Central memory CD8-positive, alpha-beta T cell (primary cell): ENCODE data around the gene TMEM200B.
A peak's percentile ranks its signal among the peaks of the same experiment; 100 is the strongest.
"Not testable (repeated sequence)": the region's sequence is repeated elsewhere in the genome, so short reads cannot be mapped to it uniquely, and the experiment has no call there.

ENCODE experiments used
- ATAC-seq: fragments of 150-1000 bp; cut with Tn5 transposase; replicated peaks from 2 replicates; pipeline ENCODE4 v1.10.0; 2022; ENCODE audit warnings: mild to moderate bottlenecking, moderate FRiP score, moderate number of reproducible peaks; ENCODE audit not compliant: poor library complexity, severe bottlenecking; ENCODE audit errors: extremely low read depth
- DNase-seq, 2 donors: peaks; one replicate each; pipeline ENCODE4 v3.0.0; 2021; ENCODE audit warnings: low spot score in 2 of 2
- H3K27ac Mint-ChIP-seq: one replicate; pipeline ENCODE4 v1.8.0; 2022; ENCODE audit warnings: low read depth, mild to moderate bottlenecking, moderate library complexity, mixed read lengths
- H3K27me3 Mint-ChIP-seq: one replicate; pipeline ENCODE4 v1.8.0; 2022; ENCODE audit warnings: mixed read lengths
- H3K36me3 Mint-ChIP-seq: one replicate; pipeline ENCODE4 v1.8.0; 2022; ENCODE audit warnings: mild to moderate bottlenecking, moderate library complexity, mixed read lengths; ENCODE audit not compliant: insufficient read depth
- H3K4me1 Mint-ChIP-seq: one replicate; pipeline ENCODE4 v1.8.0; 2022; ENCODE audit warnings: mixed read lengths
- H3K4me3 Mint-ChIP-seq: one replicate; pipeline ENCODE4 v1.8.0; 2022; ENCODE audit warnings: mild to moderate bottlenecking, moderate library complexity, mixed read lengths
- H3K9me3 Mint-ChIP-seq: one replicate; pipeline ENCODE4 v1.8.0; 2022; ENCODE audit warnings: mixed read lengths

Gene TMEM200B

DNA sequence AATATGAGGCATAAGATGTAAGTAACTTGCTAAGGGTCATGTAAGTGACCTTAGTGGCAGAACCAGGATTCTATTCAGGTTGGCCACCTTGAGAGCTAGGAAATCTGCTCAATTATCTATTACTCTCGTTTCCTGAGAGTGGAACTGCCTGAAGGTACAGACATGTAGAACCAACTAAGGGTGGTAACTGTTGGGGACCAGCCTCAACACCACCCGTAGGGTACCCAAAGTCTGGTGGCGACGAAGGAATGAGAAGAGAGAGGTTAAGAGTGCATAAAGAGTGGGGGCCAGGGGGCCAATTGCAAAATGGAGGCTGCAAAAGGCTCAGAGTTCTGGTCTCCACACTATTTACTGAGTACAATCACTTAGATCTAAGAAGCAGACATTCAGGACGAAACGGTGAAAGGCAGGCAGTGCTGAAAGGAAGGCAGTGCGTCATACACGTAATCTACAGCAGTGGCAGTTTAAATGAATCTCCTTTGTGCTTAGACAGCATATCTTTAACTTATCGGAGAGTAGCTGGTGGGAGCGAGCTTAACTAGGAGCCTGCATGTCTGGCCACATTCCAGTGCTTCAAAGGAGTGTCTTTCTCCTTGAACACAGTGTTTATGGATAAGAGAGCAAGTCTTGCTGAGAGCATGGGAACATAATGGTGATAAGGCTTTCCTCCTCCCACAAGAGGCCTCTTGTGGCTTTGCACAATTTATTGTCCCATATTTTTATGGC, 33.0 kb upstream of the TMEM200B start:
- Mint-ChIP-seq H3K9me3 (no peaks in the 10 kb centered on the region), H3K27me3 (no peaks in the 10 kb centered on the region), H3K4me3 (no peak overlapping the region), H3K4me1 (peaks cover 9% of the 10 kb centered on the region), H3K36me3 (peaks cover 76% of the 10 kb centered on the region), H3K27ac (no peak overlapping the region)
- DNase-seq (no peak), ATAC-seq (no peak)

DNA sequence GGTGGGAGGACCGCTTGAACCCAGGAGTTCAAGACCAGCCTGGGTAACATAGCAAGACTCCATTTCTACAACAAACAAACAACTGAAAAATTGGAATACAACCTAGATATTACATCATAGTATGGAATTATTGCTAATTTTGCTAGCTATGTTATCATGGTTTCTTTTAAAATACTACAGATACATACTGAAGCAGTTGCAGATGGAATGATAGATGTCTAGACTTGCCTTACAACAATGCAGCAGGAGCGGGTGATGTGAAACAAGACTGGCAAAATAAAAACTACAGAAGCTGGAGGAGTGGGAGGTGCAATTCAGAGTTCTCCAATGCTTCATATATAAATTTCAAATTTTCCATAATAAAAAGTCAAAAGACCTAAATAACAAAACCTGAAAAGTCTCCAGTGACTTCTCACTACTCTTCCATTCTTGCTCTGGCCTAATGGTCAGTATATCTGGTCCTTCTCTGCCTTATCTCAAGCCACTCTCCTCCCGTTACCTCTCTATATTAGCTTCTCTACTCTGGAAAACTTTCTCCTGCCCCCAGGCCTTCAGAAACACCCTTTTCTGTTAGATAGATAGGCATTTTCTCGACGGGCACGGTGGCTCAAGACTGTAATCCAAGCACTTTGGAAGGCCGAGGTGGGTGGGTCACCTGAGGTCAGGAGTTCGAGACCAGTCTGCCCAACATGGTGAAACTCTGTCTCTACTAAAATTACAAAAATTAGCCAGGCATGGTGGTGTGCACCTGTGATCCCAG, 28.5 kb upstream of the TMEM200B start:
- no peak overlapping the region for H3K4me3 Mint-ChIP-seq
- H3K4me1 Mint-ChIP-seq, result peaks cover 27% of the 10 kb centered on the region
- no peaks in the 10 kb centered on the region for H3K27me3 Mint-ChIP-seq
- ATAC-seq (no peak), DNase-seq (no peak)
- H3K36me3 Mint-ChIP-seq, result peaks cover 92% of the 10 kb centered on the region
- no peaks in the 10 kb centered on the region for H3K9me3 Mint-ChIP-seq
- H3K27ac Mint-ChIP-seq, result no peak overlapping the region

DNA sequence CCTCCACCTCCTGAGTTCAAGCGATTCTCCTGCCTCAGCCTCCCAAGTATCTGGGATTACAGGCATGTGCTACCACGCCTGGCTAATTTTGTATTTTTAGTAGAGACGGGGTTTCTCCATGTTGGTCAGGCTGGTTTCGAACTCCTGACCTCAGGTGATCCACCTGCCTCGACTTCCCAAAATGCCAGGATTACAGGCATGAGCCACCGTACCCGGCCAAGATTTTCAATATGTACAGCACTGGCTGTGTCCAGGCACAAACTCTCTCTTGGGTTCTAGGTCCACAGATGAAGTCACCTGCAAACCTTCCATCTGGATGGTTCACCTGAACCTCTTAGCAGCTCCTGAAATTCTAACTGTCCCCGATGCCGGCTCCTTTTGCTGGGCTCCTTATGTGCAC, 26.6 kb upstream of the TMEM200B start:
- not testable (repeated sequence) for H3K27me3 Mint-ChIP-seq

DNA sequence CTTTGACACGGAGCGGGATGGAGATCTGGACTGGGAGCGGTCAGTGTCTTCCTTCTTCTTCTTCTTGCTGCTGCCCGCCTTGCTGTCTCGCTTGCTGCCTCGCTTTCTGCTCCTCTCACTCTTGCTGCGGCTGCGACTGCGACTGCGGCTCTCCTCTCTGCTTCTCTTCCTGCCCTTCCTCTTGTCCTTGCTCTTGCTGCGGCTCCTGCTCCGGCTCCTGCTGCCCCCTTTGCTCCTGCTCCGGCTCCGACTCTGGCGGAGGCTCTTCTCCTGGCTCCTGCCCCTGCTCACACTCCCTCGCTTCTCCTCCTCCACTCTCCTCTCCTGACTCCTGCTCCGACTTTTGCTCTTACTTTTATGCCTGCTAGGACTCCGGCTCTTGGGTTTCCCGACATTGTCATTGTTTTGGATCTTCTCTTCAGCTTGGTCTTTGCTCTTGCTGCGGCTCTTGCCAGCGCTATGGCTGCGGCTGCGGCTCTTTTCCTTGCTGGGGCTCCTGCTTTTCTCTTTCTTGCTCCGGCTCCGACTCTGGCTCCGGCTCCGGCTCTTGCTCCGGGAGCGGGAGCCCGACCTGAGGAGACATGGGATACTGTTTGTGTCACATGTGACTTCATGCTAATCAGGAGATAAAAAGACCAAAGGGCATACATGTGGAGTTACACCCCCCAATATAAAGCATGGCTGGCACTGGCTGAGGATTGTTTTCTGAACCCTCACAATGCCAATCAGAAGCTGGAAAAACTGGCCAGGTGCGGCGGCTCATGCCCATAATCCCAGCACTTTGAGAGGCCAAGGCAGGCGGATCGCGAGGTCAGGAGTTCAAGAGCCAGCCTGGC, 25.2 kb upstream of the TMEM200B start:
- Mint-ChIP-seq H3K4me1 (peaks cover 27% of the 10 kb centered on the region), H3K27me3 (no peaks in the 10 kb centered on the region), H3K27ac (peak overlapping the region; percentile 62), H3K4me3 (no peak overlapping the region), H3K9me3 (no peaks in the 10 kb centered on the region), H3K36me3 (peaks cover 83% of the 10 kb centered on the region)
- ATAC-seq (no peak), DNase-seq (no peak)

More for the DNA sequence above, 26.6 kb upstream of the TMEM200B start:
- not testable (repeated sequence) for H3K27ac Mint-ChIP-seq, H3K4me3 Mint-ChIP-seq, H3K9me3 Mint-ChIP-seq, ATAC-seq, DNase-seq
- H3K36me3 Mint-ChIP-seq, result peaks cover 94% of the 10 kb centered on the region
- peaks cover 27% of the 10 kb centered on the region for H3K4me1 Mint-ChIP-seq

DNA sequence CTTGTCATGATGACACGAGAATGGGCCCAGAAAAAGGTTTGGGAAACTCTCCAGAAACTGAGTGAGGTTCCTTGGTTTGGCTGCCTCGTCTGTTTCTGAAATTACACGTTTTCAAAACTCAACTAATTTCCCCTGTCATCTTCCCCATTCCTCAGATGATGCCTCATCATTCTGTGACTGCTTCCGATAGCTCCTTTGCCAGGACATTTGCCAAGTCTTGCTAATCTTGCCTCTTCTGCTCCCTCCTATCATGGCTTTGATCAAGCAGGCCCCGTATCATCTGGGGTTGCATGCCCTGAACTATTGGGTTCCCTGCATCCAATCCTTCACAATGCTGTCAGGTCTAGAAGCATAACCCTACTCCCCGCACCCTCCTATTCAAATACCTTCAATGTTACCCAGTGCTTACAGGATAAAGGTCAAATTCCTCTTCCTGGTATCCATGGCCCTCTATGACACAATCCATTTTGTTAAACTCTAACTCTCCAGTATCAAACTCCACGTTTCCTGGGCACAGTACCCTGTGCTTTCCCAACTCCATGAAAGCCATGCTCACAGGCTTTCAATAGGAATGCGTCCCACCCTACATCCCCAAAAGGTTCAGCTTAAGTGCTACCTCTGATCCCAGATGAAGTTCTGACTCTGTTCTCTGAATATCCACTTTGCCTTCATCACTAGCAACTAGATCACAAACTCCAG, 22.2 kb upstream of the TMEM200B start:
- no peak overlapping the region for H3K27ac Mint-ChIP-seq
- H3K27me3 Mint-ChIP-seq, result no peaks in the 10 kb centered on the region
- H3K4me1 Mint-ChIP-seq, result peaks cover 12% of the 10 kb centered on the region
- H3K4me3 Mint-ChIP-seq, result no peak overlapping the region
- H3K9me3 Mint-ChIP-seq, result no peaks in the 10 kb centered on the region
- ATAC-seq (no peak), DNase-seq (no peak)
- peaks cover 54% of the 10 kb centered on the region for H3K36me3 Mint-ChIP-seq

DNA sequence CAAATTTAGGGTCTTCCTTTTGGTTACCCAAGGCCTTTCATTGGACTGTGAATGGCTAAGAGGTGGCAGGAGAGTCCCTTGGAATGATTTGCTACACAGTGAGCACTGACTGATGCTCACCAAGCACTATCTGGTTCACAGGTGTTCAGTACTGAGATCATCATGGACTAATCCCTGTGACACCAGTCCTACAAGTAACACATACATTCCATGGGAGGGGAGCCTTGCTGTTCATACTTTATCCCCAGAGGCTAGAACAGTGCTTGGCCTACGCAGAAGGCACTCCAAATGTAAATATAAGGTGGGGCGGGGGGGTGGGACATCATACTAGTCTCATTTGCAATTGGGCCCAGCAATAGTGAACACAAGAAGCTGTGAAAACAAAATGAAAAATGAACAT, 20.5 kb upstream of the TMEM200B start:
- ATAC-seq, result no peak
- no peaks in the 10 kb centered on the region for H3K9me3 Mint-ChIP-seq
- no peak overlapping the region for H3K4me3 Mint-ChIP-seq
- H3K4me1 Mint-ChIP-seq, result peaks cover 7% of the 10 kb centered on the region
- H3K27me3 Mint-ChIP-seq, result no peaks in the 10 kb centered on the region
- no peak for DNase-seq
- H3K27ac Mint-ChIP-seq, result no peak overlapping the region
- peaks cover 38% of the 10 kb centered on the region for H3K36me3 Mint-ChIP-seq

DNA sequence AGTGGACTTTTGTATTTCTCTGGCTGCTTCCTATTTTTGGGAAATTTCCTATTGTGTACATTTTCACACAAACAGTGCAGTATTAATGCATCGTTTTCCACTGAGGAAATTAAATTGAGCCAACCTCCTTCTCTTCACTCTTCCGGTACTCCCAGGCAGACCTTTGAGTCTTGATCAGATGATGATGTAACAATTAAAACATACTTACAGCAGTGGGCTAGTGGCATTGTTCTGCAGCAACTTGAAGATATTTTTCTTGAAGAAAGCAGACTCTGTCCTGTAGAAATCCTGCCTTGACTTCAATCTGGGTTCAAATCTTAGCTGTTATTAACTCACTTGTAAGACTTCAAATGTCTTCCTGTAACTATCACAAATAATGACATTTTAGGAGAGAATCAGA, 19.0 kb upstream of the TMEM200B start:
- no peak for ATAC-seq

DNA sequence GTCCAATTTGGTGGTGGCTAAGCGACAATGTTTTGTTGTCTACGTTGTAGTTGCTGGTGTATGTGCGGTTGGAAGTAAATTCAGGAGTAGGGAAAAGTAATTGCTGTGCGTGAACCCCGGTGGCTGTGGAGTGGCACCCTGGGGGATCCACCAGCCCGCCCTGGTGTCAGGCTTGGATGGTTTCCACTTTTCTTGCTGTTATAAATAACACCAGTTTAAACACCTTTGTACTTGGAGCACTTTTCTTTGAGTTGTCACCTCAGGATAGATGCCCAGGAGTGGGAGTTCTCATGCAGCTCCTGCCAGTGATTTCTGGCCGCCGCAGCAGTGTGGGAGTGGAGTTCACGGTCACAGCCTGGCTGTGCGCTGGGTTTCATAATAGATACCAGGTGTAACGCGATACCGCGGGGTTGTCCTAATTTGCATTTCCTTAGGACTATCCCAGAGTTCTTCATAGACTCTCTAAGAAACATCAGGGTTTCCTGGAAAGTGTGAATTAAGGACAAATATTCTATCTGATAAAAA, 12.8 kb upstream of the TMEM200B start:
- peaks cover 2% of the 10 kb centered on the region for H3K36me3 Mint-ChIP-seq
- H3K9me3 Mint-ChIP-seq, result no peaks in the 10 kb centered on the region
- ATAC-seq (no peak), DNase-seq (no peak)
- no peak overlapping the region for H3K27ac Mint-ChIP-seq
- H3K4me3 Mint-ChIP-seq, result no peak overlapping the region
- H3K4me1 Mint-ChIP-seq, result no peaks in the 10 kb centered on the region
- peaks cover 12% of the 10 kb centered on the region for H3K27me3 Mint-ChIP-seq

More for the DNA sequence above, 19.0 kb upstream of the TMEM200B start:
- Mint-ChIP-seq H3K27me3 (no peaks in the 10 kb centered on the region), H3K4me1 (no peaks in the 10 kb centered on the region), H3K9me3 (no peaks in the 10 kb centered on the region), H3K27ac (no peak overlapping the region), H3K36me3 (peaks cover 23% of the 10 kb centered on the region), H3K4me3 (no peak overlapping the region)
- no peak for DNase-seq

DNA sequence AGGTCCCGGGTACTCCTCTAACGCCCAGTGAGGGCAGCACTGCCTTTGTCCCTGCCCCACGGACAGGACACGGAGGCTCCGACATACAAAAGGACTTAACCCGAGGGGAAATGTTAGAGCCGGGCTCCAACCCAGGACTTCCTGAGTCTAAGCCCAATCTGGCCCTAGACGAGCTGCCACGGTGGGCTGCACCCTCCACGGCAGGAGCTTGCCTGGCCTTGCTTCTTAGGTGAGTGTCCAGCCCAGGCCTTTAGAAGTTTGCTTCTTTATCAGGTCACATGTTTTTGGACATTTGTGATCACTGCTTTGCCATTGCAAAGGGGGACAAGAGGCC, 11.0 kb upstream of the TMEM200B start:
- Mint-ChIP-seq H3K27me3 (peaks cover 20% of the 10 kb centered on the region), H3K9me3 (no peaks in the 10 kb centered on the region), H3K36me3 (peaks cover 2% of the 10 kb centered on the region), H3K4me1 (no peaks in the 10 kb centered on the region), H3K4me3 (no peak overlapping the region), H3K27ac (no peak overlapping the region)
- no peak for DNase-seq
- no peak for ATAC-seq

DNA sequence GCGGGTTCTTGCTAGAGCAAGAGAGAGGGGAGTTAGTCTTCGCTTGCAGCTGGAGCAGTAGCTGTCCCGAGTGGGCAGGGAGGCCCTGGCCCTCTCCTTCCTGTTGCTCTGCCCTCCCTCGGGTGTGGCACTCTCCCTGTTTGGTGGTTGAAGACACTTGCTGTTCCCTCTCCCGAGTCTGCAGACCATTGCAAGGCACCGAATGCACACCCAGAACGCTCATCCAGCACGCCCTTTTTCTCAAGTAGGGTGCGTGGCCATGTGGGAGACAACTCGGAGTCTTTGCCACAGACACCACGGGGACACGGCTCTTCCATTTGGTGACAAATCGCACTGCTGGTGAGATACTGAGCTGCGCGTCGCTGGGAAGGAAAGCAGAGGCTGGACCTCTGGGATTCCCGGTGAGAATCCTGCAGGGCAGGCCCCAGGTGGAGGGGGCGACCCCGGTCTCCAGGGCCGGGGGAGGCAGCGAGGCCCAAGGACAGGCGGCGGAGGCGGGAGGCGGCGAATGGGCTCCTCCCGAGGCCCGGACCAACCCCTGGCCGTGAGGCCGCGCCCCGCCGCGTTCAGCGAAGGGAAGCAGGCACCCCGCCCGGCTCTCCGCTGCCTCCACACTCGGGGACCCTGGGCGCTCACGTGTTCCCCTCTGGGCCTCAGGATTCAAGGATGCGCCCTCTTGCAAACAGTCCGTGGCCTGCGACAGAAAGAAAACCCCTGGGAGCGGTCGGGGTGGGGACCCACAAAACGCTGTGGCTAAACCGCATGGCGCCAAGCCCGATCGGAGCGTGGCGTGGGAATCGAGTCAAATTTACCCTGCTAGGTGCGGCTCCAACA, 10.4 kb upstream of the TMEM200B start:
- ATAC-seq, result no peak

DNA sequence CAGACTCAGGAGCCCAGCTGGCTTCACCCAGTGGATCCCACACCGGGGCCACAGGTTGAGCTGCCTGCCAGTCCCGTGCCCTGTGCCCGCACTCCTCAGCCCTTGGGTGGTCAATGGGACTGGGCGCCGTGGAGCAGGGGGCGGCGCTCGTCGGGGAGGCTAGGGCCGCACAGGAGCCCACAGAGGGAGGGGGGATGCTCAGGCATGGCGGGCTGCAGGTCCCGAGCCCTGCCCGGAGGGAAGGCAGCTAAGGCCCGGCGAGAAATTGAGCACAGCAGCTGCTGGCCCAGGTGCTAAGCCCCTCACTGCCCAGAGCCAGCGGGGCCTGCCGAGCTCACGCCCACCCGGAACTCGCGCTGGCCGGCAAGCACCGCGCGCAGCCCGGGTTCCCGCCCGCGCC, 7.4 kb upstream of the TMEM200B start:
- H3K27ac Mint-ChIP-seq, H3K4me3 Mint-ChIP-seq, DNase-seq, H3K4me1 Mint-ChIP-seq, ATAC-seq, H3K36me3 Mint-ChIP-seq, H3K9me3 Mint-ChIP-seq: not testable (repeated sequence)
- H3K27me3 Mint-ChIP-seq, result peaks cover 26% of the 10 kb centered on the region

More for the DNA sequence above, 10.4 kb upstream of the TMEM200B start:
- no peak for DNase-seq
- H3K36me3 Mint-ChIP-seq, result peaks cover 2% of the 10 kb centered on the region
- peaks cover 23% of the 10 kb centered on the region for H3K27me3 Mint-ChIP-seq
- H3K4me3 Mint-ChIP-seq, result no peak overlapping the region
- H3K4me1 Mint-ChIP-seq, result no peaks in the 10 kb centered on the region
- H3K27ac Mint-ChIP-seq, result no peak overlapping the region
- H3K9me3 Mint-ChIP-seq, result no peaks in the 10 kb centered on the region
